Astrocyte (in vitro differentiated cells and primary cell): Measurements from ENCODE around the gene GSE1. TPM values are rescaled to one million over a fixed set of nuclear protein-coding genes. Genes with fewer than 3 reads are reported as not detected.

Experiments used
- DNase-seq: peaks from one replicate; pipeline ENCODE4 v3.0.0-alpha.2; 2010; ENCODE audit warnings: low read depth
- FAIRE-seq: peaks from 2 replicates; lab custom pipeline; 2011; peaks lifted over from hg19 to GRCh38; lab: Jason Lieb, UNC
- H2AFZ ChIP-seq: 2 replicates; pipeline ENCODE4 v1.6.0; 2012; ENCODE audit warnings: low read depth, low read length, inconsistent platforms
- H3K27ac ChIP-seq: 2 replicates; pipeline ENCODE4 v1.5.1; 2011; ENCODE audit warnings: low read depth, low read length, inconsistent platforms
- H3K27me3 ChIP-seq: 2 replicates; pipeline ENCODE4 v1.6.0; 2011; ENCODE audit warnings: low read length, inconsistent platforms; ENCODE audit not compliant: insufficient read depth
- H3K36me3 ChIP-seq: 2 replicates; pipeline ENCODE4 v1.5.1; 2011; ENCODE audit warnings: low read length, inconsistent platforms; ENCODE audit not compliant: insufficient read depth
- H3K4me1 ChIP-seq: 2 replicates; pipeline ENCODE4 v1.5.1; 2011; ENCODE audit warnings: low read length, inconsistent platforms; ENCODE audit not compliant: insufficient read depth
- H3K4me2 ChIP-seq: 2 replicates; pipeline ENCODE4 v1.6.0; 2012; ENCODE audit warnings: low read length, inconsistent platforms
- H3K4me3 ChIP-seq: 2 replicates; pipeline ENCODE4 v1.5.1; 2011; ENCODE audit warnings: low read depth, mild to moderate bottlenecking, low read length, inconsistent platforms; ENCODE audit not compliant: insufficient read depth
- H3K79me2 ChIP-seq: 2 replicates; pipeline ENCODE4 v1.6.0; 2012; ENCODE audit warnings: mild to moderate bottlenecking, low read length, inconsistent platforms; ENCODE audit not compliant: insufficient read depth
- H3K9ac ChIP-seq: 2 replicates; pipeline ENCODE4 v1.6.0; 2012; ENCODE audit warnings: mild to moderate bottlenecking, low read length, inconsistent platforms
- H3K9me3 ChIP-seq: 2 replicates; pipeline ENCODE4 v1.5.1; 2012; ENCODE audit warnings: low read depth, mild to moderate bottlenecking, low read length, inconsistent platforms; ENCODE audit not compliant: insufficient read depth
- H4K20me1 ChIP-seq: 2 replicates; pipeline ENCODE4 v1.6.0; 2012; ENCODE audit warnings: low read length, inconsistent platforms; ENCODE audit not compliant: insufficient read depth
- H3K27ac Mint-ChIP-seq: one replicate; pipeline ENCODE4 v1.8.0; 2021; ENCODE audit warnings: mild to moderate bottlenecking, mixed read lengths; ENCODE audit not compliant: unreplicated experiment
- H3K27me3 Mint-ChIP-seq: one replicate; pipeline ENCODE4 v1.8.0; 2021; ENCODE audit warnings: low read depth, mixed read lengths; ENCODE audit not compliant: unreplicated experiment
- H3K36me3 Mint-ChIP-seq: one replicate; pipeline ENCODE4 v1.8.0; 2021; ENCODE audit warnings: low read depth, mixed read lengths; ENCODE audit not compliant: unreplicated experiment
- H3K4me1 Mint-ChIP-seq: one replicate; pipeline ENCODE4 v1.8.0; 2021; ENCODE audit warnings: low read depth, mixed read lengths; ENCODE audit not compliant: unreplicated experiment
- H3K4me3 Mint-ChIP-seq: one replicate; pipeline ENCODE4 v1.8.0; 2021; ENCODE audit warnings: mild to moderate bottlenecking, moderate library complexity, mixed read lengths; ENCODE audit not compliant: unreplicated experiment
- H3K9me3 Mint-ChIP-seq: one replicate; pipeline ENCODE4 v1.8.0; 2021; ENCODE audit warnings: mild to moderate bottlenecking, mixed read lengths; ENCODE audit not compliant: unreplicated experiment
- CTCF ChIP-seq: IDR thresholded peaks from 2 replicates; pipeline ENCODE4 v1.5.1; 2011; ENCODE audit warnings: low read depth, mild to moderate bottlenecking, inconsistent platforms, low read length, moderate library complexity; ENCODE audit not compliant: insufficient read depth
- EZH2 ChIP-seq: IDR thresholded peaks from 2 replicates; pipeline ENCODE4 v1.6.1; 2012; ENCODE audit warnings: mild to moderate bottlenecking, low read length, inconsistent platforms; ENCODE audit not compliant: insufficient read depth
- total RNA-seq: library from RNA; stranded (reverse); gene quantifications from 2 replicates; pipeline ENCODE4 v1.2.1, GENCODE V29; 2021

Gene GSE1
- total RNA-seq, 1 donor from 2014 or later = 35.0 TPM

- Histone ChIP-seq H3K4me1 (peaks cover 34% of the 10 kb centered on the region), H3K9ac (no peak overlapping the region), H3K4me2 (peak overlapping the region; percentile 65), H3K79me2 (peaks cover 44% of the 10 kb centered on the region), H3K9me3 (no peaks in the 10 kb centered on the region), H3K27ac (no peak overlapping the region), H4K20me1 (peaks cover 95% of the 10 kb centered on the region), H3K36me3 (no peaks in the 10 kb centered on the region), H2AFZ (no peak overlapping the region), H3K4me3 (no peak overlapping the region), H3K27me3 (no peaks in the 10 kb centered on the region)
- H3K27me3 Mint-ChIP-seq = no peaks in the 10 kb centered on the region
- FAIRE-seq = no peak
- no peak for TF ChIP-seq CTCF
- no peaks in the 10 kb centered on the region for H3K9me3 Mint-ChIP-seq
- peaks cover 5% of the 10 kb centered on the region for H3K36me3 Mint-ChIP-seq
- no peak for DNase-seq
- H3K27ac Mint-ChIP-seq = no peak overlapping the region
- no peak overlapping the region for H3K4me3 Mint-ChIP-seq
- H3K4me1 Mint-ChIP-seq = peaks cover 20% of the 10 kb centered on the region
Observed at GRCh38 chr16:85570735-85571562, 42.2 kb upstream of the GSE1 start.

DNA sequence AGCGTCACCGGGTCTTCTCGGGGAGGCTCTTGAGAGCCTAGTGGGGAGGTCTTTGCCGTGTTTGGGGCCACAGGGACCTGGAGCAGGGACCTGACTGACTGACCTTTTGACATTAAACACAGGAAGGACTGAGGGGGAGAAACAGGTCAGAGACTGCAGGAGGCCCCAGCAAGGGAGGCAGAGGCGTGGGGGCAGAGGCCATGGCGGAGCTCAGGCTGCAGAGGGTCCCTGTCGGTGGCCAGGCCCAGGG lies 41.6 kb upstream of the GSE1 start:
- no peak overlapping the region for H2AFZ ChIP-seq
- no peaks in the 10 kb centered on the region for H3K9me3 ChIP-seq
- H3K27ac ChIP-seq = no peak overlapping the region
- H3K9me3 Mint-ChIP-seq = no peaks in the 10 kb centered on the region
- H3K4me1 Mint-ChIP-seq = peaks cover 20% of the 10 kb centered on the region
- H3K27ac Mint-ChIP-seq = no peak overlapping the region
- FAIRE-seq (no peak), DNase-seq (no peak)
- no peaks in the 10 kb centered on the region for H3K36me3 ChIP-seq
- no peak overlapping the region for H3K4me3 ChIP-seq
- H3K27me3 ChIP-seq = no peaks in the 10 kb centered on the region
- H3K4me2 ChIP-seq = no peak overlapping the region
- H3K79me2 ChIP-seq = peaks cover 47% of the 10 kb centered on the region
- no peak for TF ChIP-seq CTCF
- no peak for TF ChIP-seq EZH2
- H3K27me3 Mint-ChIP-seq = no peaks in the 10 kb centered on the region
- no peak overlapping the region for H3K4me3 Mint-ChIP-seq
- H3K36me3 Mint-ChIP-seq = peaks cover 5% of the 10 kb centered on the region
- peaks cover 95% of the 10 kb centered on the region for H4K20me1 ChIP-seq
- H3K4me1 ChIP-seq = peaks cover 34% of the 10 kb centered on the region
- no peak overlapping the region for H3K9ac ChIP-seq

DNA sequence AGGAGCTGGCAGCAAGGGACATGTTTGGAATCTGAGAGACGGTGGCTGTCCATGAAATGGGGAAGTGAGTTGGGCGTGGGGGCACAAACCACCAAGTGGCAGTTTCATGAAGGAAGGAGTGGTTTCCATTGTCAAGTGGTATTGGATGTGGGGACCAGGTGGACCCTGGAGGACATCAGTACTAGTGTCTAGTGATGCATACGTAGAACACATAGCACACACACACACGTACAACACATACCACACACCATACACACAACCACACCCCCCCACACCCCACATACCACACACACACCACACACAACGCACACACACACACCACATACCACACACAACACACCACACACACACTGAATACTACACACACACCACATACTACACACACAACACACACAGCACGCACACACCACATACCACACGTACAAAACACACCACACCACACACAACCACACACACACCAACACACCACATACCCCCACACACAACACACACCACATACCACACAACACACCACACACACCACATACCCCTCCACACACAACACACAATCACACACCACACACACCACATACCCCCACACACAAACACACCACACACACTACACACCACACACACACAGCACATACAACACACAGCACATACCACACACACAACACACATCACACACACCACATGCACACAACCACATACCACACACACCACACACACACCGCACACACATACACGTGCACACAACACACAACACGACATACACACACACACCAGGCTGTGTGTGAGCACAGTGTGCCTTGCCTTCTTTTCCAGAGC lies 41.1 kb upstream of the GSE1 start:
- Mint-ChIP-seq H3K4me3 (no peak overlapping the region), H3K27me3 (no peaks in the 10 kb centered on the region)

More for the DNA sequence above, 41.1 kb upstream of the GSE1 start:
- H3K4me2 ChIP-seq = no peak overlapping the region
- no peak overlapping the region for H3K9ac ChIP-seq
- H3K27me3 ChIP-seq = no peaks in the 10 kb centered on the region
- H3K27ac ChIP-seq = no peak overlapping the region
- no peak overlapping the region for H2AFZ ChIP-seq
- H3K4me1 ChIP-seq = peaks cover 34% of the 10 kb centered on the region
- Mint-ChIP-seq H3K4me1 (peaks cover 20% of the 10 kb centered on the region), H3K9me3 (no peaks in the 10 kb centered on the region), H3K27ac (no peak overlapping the region), H3K36me3 (peaks cover 5% of the 10 kb centered on the region)
- H3K9me3 ChIP-seq = no peaks in the 10 kb centered on the region
- peaks cover 97% of the 10 kb centered on the region for H4K20me1 ChIP-seq
- TF ChIP-seq EZH2 (no peak), CTCF (no peak)
- DNase-seq = no peak
- no peak overlapping the region for H3K4me3 ChIP-seq
- H3K79me2 ChIP-seq = peaks cover 51% of the 10 kb centered on the region
- no peak for FAIRE-seq
- H3K36me3 ChIP-seq = no peaks in the 10 kb centered on the region
